Body of pancreas (tissue), 4 donors: Measurements from ENCODE around the gene PGAM2. TPM values are rescaled to one million over a fixed set of nuclear protein-coding genes. Genes with fewer than 3 reads are reported as not detected.
A peak's percentile ranks its signal among the peaks of the same experiment; 100 is the strongest.

ENCODE experiments used
- ATAC-seq: fragments of 150-250 bp; one replicate; pipeline ENCODE4 v1.9.1; 2016
- DNase-seq, 4 donors: peaks; one replicate each; pipeline ENCODE4 v3.0.0-alpha.2; 2019
- H3K27ac ChIP-seq, 4 donors: fragments of 200-600 bp; sonication (generic); 1 replicate in 3 of 4; 2 replicates in 1 of 4; pipeline versions ENCODE4 v1.5.1 to v1.6.1; 2016 to 2019; ENCODE audit warnings: mild to moderate bottlenecking in 1 of 4, mixed read lengths in 1 of 4, moderate library complexity in 1 of 4
- H3K27me3 ChIP-seq, 2 donors: fragments of 200-600 bp; sonication (generic); one replicate each; pipeline ENCODE4 v1.6.0; 2016; ENCODE audit warnings: mild to moderate bottlenecking in 1 of 2
- H3K36me3 ChIP-seq, 2 donors: fragments of 200-600 bp; sonication (generic); replicated peaks in 1 of 2; 2 replicates each; pipeline ENCODE4 v1.5.1; 2016; ENCODE audit warnings: low read depth in 2 of 2; ENCODE audit not compliant: insufficient read depth in 1 of 2
- H3K4me1 ChIP-seq: fragments of 200-600 bp; sonication (generic); one replicate; pipeline ENCODE4 v1.6.0; 2016
- H3K4me3 ChIP-seq, 2 donors: fragments of 200-600 bp; sonication (generic); 1 replicate in 1 of 2; 2 replicates in 1 of 2; pipeline ENCODE4 v1.5.1; 2016 to 2019
- H3K9me3 ChIP-seq, 3 donors: fragments of 200-600 bp; sonication (generic); 1 replicate in 2 of 3; 2 replicates in 1 of 3; pipeline ENCODE4 v1.5.1; 2016
- POLR2A ChIP-seq, 3 donors: fragments of 450-650 bp; IDR thresholded peaks; one replicate each; pipeline ENCODE4 v1.6.1; 2016; ENCODE audit warnings: antibody characterized with exemption in 3 of 3, mild to moderate bottlenecking in 2 of 3
- WGBS, 2 donors: methylation state at CpG; one replicate each; pipeline ENCODE4 v1.1.5; 2017; 5-methylcytosine and 5-hydroxymethylcytosine counted together
- intact Hi-C: fragments of 100-400 bp; cut with DNase I; formaldehyde crosslinking; loops from one replicate; pipeline ENCODE4 v1.15.1; 2023
- total RNA-seq, 2 donors: library from RNA; depleted of rRNA; stranded (reverse); fragments of >200 nt; gene quantifications; one replicate each; pipeline ENCODE4 v1.1.0, GENCODE V29; 2016
- TF ChIP-seq, protein P1 (sequence below), 7 experiments: fragments of 450-650 bp in 4 of 7; fragments of 200-600 bp in 3 of 7; sonication (generic) in 3 of 7; IDR thresholded peaks; one replicate each; pipeline ENCODE4 v1.5.1; 2016 to 2019; ENCODE audit warnings: antibody characterized with exemption in 7 of 7

Gene PGAM2
- total RNA-seq, result 1 to 10 TPM in 1 of 2 donors, not detected in 1; 1.6 TPM

DNA sequence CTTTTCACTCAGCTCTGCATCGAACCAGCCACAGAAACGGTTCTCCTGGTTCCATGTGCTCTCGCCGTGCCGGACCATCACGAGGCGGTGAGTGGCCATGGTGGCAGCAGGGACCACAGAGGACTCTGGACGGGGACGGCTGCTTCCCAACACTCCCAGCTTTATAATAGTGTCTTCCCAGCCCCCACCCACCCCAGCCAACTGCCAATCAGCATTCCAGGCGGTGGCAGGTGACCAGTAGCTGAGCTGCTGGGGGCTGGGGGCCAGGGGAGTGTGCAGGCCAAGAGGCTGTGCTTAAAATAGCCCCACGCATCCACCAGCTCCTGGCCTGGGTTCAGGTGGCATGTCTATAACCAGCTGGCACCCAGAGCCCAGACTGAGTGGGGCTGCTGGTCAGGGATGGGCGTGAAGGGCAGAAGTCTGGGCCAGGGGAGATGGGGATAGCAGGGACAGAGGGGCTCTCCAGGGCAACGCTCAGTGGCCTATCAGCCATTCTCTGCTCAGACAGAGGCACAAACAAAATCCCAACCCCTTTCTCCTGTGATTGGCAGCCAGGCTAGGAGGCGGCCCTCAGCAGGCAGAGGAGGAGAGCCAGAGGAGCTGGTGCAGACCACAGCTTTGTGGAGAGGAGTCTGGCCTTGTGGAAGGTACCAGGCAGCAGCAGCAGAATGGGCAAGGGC lies at the start of gene PGAM2:
TSS of gene PGAM2 (minus strand) at position 137 of the 680 bp plus-strand sequence. CDS start at position 99, 38 bp downstream.
- Histone ChIP-seq H3K27ac (no peak within 1 kb of the TSS), H3K36me3 (peaks cover 0 to 8% of the 10 kb centered on the region in 2 donors), H3K4me3 (no peak within 1 kb of the TSS), H3K9me3 (no peaks in the 10 kb centered on the region), H3K4me1 (peaks cover 24% of the 10 kb centered on the region), H3K27me3 (no peaks in the 10 kb centered on the region)
- DNase-seq (peak in 2 of 4 donors; percentile 42 to 58), ATAC-seq (peak; percentile 38)
- TF ChIP-seq, protein P1, sequence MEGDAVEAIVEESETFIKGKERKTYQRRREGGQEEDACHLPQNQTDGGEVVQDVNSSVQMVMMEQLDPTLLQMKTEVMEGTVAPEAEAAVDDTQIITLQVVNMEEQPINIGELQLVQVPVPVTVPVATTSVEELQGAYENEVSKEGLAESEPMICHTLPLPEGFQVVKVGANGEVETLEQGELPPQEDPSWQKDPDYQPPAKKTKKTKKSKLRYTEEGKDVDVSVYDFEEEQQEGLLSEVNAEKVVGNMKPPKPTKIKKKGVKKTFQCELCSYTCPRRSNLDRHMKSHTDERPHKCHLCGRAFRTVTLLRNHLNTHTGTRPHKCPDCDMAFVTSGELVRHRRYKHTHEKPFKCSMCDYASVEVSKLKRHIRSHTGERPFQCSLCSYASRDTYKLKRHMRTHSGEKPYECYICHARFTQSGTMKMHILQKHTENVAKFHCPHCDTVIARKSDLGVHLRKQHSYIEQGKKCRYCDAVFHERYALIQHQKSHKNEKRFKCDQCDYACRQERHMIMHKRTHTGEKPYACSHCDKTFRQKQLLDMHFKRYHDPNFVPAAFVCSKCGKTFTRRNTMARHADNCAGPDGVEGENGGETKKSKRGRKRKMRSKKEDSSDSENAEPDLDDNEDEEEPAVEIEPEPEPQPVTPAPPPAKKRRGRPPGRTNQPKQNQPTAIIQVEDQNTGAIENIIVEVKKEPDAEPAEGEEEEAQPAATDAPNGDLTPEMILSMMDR (IDR thresholded peaks at IDR 0.05), result no peak
- TF ChIP-seq POLR2A (IDR thresholded peaks at IDR 0.05), result peak in 1 of 3 donors; percentile 5
- intact Hi-C loops, result no loop called here
- WGBS, 2 donors, result 29 to 41% methylated on average over 12 to 14 of the region's 14 CpGs

DNA sequence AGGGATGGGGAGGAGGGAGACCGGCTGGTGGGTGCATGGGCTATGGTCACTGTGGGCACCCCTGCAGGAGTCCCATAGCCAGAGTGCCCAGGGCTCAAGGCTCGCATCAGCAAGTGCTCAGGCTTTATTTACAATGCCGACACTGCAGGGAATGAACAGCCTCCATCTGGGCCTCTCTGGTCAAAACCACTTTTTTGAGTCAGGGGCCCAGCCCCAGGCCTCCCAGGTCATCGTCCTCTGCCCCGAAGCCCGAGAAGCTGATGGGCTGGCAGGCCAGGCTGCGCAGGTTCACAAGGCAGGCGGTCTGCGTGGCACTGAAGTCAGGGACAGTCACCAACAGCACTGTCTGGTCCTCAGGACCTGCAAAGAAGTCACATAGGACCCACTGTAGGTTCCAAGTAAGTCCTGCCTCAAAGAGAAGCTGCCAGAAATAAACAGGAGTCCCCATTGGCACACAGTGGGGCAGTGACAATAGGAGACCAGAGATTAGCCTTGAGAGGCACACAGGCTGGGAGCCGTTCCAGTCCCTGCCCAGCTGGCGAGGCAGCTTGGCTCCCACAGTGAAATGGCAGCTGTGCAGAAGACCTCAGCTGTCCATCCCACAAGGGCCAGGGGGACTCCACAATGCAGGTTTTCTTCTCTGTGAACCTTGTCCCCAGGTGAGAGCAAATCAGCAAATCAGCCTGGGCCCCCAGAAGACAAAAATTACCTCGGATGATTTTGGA lies 49.4 kb upstream of the PGAM2 start:
- TF ChIP-seq, protein P1 (IDR thresholded peaks at IDR 0.05), result no peak
- TF ChIP-seq POLR2A (IDR thresholded peaks at IDR 0.05), result no peak
- ATAC-seq, result peak; percentile 43
- intact Hi-C loops, result no loop called here
- H3K9me3 ChIP-seq, result no peaks in the 10 kb centered on the region
- H3K4me3 ChIP-seq, result no peak overlapping the region
- 14 to 72% methylated on average over 1 to 12 of the region's 12 CpGs for WGBS, 2 donors
- H3K27ac ChIP-seq, result no peak overlapping the region
- H3K27me3 ChIP-seq, result no peaks in the 10 kb centered on the region
- peaks cover 28% of the 10 kb centered on the region for H3K4me1 ChIP-seq
- no peaks in the 10 kb centered on the region for H3K36me3 ChIP-seq
- peak; percentile 36 to 75 (median 48) for DNase-seq

DNA sequence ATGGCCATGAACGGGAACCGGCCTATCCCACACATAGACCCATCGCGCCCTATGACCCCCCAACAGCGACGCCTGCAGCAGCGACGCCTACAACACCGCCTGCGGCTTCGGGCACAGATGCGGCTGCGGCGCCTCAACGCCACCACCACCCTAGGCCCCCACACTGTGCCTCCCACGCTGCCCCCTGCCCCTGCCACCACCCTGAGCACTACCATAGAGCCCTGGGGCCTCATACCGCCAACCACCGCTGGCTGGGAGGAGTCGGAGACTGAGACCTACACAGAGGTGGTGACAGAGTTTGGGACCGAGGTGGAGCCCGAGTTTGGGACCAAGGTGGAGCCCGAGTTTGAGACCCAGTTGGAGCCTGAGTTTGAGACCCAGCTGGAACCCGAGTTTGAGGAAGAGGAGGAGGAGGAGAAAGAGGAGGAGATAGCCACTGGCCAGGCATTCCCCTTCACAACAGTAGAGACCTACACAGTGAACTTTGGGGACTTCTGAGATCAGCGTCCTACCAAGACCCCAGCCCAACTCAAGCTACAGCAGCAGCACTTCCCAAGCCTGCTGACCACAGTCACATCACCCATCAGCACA lies 48.5 kb upstream of the PGAM2 start:
- no peak overlapping the region for H3K27ac ChIP-seq
- H3K9me3 ChIP-seq, result no peaks in the 10 kb centered on the region
- TF ChIP-seq POLR2A (IDR thresholded peaks at IDR 0.05), result no peak
- TF ChIP-seq, protein P1 (IDR thresholded peaks at IDR 0.05), result no peak
- H3K27me3 ChIP-seq, result no peaks in the 10 kb centered on the region
- DNase-seq (no peak), ATAC-seq (no peak)
- H3K36me3 ChIP-seq, result no peaks in the 10 kb centered on the region
- WGBS, 2 donors, result 91 to 100% methylated on average over 5 to 16 of the region's 24 CpGs
- no peak overlapping the region for H3K4me3 ChIP-seq
- intact Hi-C loops, result no loop called here
- peaks cover 21% of the 10 kb centered on the region for H3K4me1 ChIP-seq

DNA sequence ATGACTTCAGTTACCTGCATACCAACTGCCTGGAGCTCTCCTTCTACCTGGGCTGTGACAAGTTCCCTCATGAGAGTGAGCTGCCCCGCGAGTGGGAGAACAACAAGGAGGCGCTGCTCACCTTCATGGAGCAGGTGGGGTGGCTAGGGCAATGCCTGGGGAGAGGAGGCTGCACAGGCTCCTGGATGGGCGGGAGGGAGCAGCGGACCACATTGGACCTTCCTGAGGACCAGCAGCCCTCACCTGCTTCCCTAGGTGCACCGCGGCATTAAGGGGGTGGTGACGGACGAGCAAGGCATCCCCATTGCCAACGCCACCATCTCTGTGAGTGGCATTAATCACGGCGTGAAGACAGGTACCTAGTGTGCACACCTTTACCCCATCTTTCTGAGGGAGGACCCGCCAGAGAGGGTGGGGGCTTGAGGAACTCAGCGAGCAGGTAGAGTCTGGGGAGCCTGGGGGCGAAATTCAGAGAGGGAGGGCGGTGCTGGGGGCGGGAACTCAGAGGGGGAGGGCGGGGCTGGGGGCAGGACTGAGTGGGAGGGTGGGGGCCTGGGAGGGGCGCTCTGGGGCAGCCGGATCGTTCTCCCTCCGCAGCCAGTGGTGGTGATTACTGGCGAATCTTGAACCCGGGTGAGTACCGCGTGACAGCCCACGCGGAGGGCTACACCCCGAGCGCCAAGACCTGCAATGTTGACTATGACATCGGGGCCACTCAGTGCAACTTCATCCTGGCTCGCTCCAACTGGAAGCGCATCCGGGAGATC lies 47.8 kb upstream of the PGAM2 start:
- no peak overlapping the region for H3K4me3 ChIP-seq
- 64 to 75% methylated on average over 30 to 31 of the region's 34 CpGs for whole genome bisulfite sequencing, 2 donors
- no peak overlapping the region for H3K27ac ChIP-seq
- H3K4me1 ChIP-seq, result peaks cover 21% of the 10 kb centered on the region
- intact Hi-C loops, result no loop called here
- no peaks in the 10 kb centered on the region for H3K27me3 ChIP-seq
- no peaks in the 10 kb centered on the region for H3K36me3 ChIP-seq
- DNase-seq (no peak), ATAC-seq (peak; percentile 13)
- TF ChIP-seq, protein P1 (IDR thresholded peaks at IDR 0.05), result no peak
- TF ChIP-seq POLR2A (IDR thresholded peaks at IDR 0.05), result no peak
- H3K9me3 ChIP-seq, result no peaks in the 10 kb centered on the region
